Measurements from ENCODE around the gene COL7A1.

DNA sequence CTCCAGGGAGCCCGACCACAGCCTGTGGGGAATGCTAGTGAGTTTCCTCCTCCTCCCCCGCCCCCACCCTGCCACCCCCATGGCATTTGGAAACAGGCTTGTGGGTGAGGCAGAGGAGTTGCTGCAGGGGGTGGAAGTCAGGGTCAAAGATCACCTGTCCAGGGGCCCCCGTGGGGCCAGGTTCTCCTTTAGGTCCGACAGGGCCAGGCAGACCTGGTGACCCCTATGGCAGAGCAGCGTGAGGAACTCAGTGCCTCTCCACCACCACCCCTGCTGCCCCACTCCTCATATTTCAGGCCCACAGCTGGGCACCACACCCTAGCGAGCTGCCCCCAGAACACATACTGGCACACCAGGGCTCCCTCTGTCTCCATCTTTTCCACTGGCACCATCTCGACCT lies 22.6 kb downstream of the COL7A1 start:
- TF ChIP-seq CTCF (IDR thresholded peaks at IDR 0.05), result no peak
- TF ChIP-seq POLR2A (IDR thresholded peaks at IDR 0.05), result no peak
